Measurements from ENCODE around the gene CCDC192. TPM values are rescaled to one million over a fixed set of nuclear protein-coding genes. Genes with fewer than 3 reads are reported as not detected.

The CCDC192 gene
- total RNA-seq, 4 donors from 2014 or later, result 0.94 to 2.6 (median 0.94) TPM; not detected in 1

GRCh38 chr5:127851964-127852363 lies 148.8 kb downstream of the CCDC192 start:
- peaks cover 0 to 10% (median 0%) of the 10 kb centered on the region in 3 donors for H3K9me3 ChIP-seq
- H3K27me3 ChIP-seq, result no peaks in the 10 kb centered on the region
- H3K4me3 ChIP-seq, result no peak overlapping the region
- H3K4me1 ChIP-seq, result peaks cover 0 to 6% (median 0%) of the 10 kb centered on the region in 3 donors
- ATAC-seq, result no peak
- H3K36me3 ChIP-seq, result no peaks in the 10 kb centered on the region
- 54 to 85% methylated on average over 4 of the region's 4 CpGs for WGBS, 2 donors (ENCODE audit: low coverage in 1 of 2)
- TF ChIP-seq POLR2AphosphoS5 (IDR thresholded peaks at IDR 0.05) (no peak), EP300 (IDR thresholded peaks at IDR 0.05) (no peak)
- H3K27ac ChIP-seq, result peak overlapping the region in 1 of 4 donors; percentile 22

- no peaks in the 10 kb centered on the region for H3K27me3 ChIP-seq
- no peak overlapping the region for H3K4me3 ChIP-seq
- H3K9me3 ChIP-seq, result peaks cover 0 to 10% (median 0%) of the 10 kb centered on the region in 3 donors
- no peak for ATAC-seq
- TF ChIP-seq POLR2AphosphoS5 (IDR thresholded peaks at IDR 0.05) (no peak), CTCF (IDR thresholded peaks at IDR 0.05) (no peak), POLR2A (IDR thresholded peaks at IDR 0.05) (no peak), EP300 (IDR thresholded peaks at IDR 0.05) (no peak)
- peaks cover 0 to 9% (median 3%) of the 10 kb centered on the region in 3 donors for H3K4me1 ChIP-seq
- no peak overlapping the region for H3K27ac ChIP-seq
- WGBS, 2 donors (ENCODE audit: low coverage in 1 of 2), result 100% methylated on average over 1 to 2 of the region's 2 CpGs
- no peaks in the 10 kb centered on the region for H3K36me3 ChIP-seq
These were observed 151.3 kb downstream of the CCDC192 start for GRCh38 chr5:127854520-127854919.

GRCh38 chr5:127856292-127856691 lies 153.1 kb downstream of the CCDC192 start:
- no peak for ATAC-seq
- peaks cover 0 to 10% (median 0%) of the 10 kb centered on the region in 3 donors for H3K9me3 ChIP-seq
- no peaks in the 10 kb centered on the region for H3K36me3 ChIP-seq
- peaks cover 0 to 14% (median 3%) of the 10 kb centered on the region in 3 donors for H3K4me1 ChIP-seq
- H3K27me3 ChIP-seq, result no peaks in the 10 kb centered on the region
- no peak overlapping the region for H3K4me3 ChIP-seq
- no peak overlapping the region for H3K27ac ChIP-seq
- TF ChIP-seq EP300 (IDR thresholded peaks at IDR 0.05) (no peak), POLR2AphosphoS5 (IDR thresholded peaks at IDR 0.05) (no peak), CTCF (IDR thresholded peaks at IDR 0.05) (no peak), POLR2A (IDR thresholded peaks at IDR 0.05) (no peak)

- H3K4me1 ChIP-seq, result peaks cover 0 to 14% (median 3%) of the 10 kb centered on the region in 3 donors
- no peak overlapping the region for H3K4me3 ChIP-seq
- H3K9me3 ChIP-seq, result peaks cover 0 to 10% (median 0%) of the 10 kb centered on the region in 3 donors
- no peaks in the 10 kb centered on the region for H3K27me3 ChIP-seq
- no peak for TF ChIP-seq CTCF (IDR thresholded peaks at IDR 0.05)
- TF ChIP-seq POLR2AphosphoS5 (IDR thresholded peaks at IDR 0.05), result no peak
- TF ChIP-seq POLR2A (IDR thresholded peaks at IDR 0.05), result no peak
- no peak for TF ChIP-seq EP300 (IDR thresholded peaks at IDR 0.05)
- H3K27ac ChIP-seq, result peak overlapping the region in 2 of 4 donors; percentile 8 to 19
- H3K36me3 ChIP-seq, result no peaks in the 10 kb centered on the region
- ATAC-seq, result no peak
- 26 to 39% methylated on average over 3 to 5 of the region's 5 CpGs for whole genome bisulfite sequencing, 2 donors (ENCODE audit: low coverage in 1 of 2)
These were observed 155.1 kb downstream of the CCDC192 start for GRCh38 chr5:127858116-127858784.

DNA sequence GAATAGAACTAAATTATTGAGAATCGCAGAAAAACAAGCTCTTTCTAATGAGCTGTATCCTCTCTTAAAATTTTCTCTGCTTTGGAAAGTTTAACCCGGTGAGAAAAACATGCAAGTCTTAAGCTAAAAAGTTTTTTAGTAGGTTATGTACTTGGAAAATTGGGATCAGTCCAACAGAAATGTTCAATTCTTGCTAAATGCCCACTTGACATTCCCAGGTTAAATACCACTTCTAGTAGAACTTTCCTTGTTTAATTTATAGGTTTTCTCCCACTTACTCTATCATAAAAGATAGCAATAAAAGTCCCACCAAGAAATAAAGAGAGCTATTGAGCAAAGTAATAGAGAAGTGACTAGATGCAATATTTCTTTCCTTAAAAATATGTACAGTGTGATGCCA lies 157.1 kb downstream of the CCDC192 start:
- Histone ChIP-seq H3K4me1 (peaks cover 0 to 14% (median 3%) of the 10 kb centered on the region in 3 donors), H3K9me3 (peaks cover 0 to 10% (median 0%) of the 10 kb centered on the region in 3 donors), H3K27ac (no peak overlapping the region), H3K4me3 (no peak overlapping the region), H3K36me3 (no peaks in the 10 kb centered on the region), H3K27me3 (no peaks in the 10 kb centered on the region)
- TF ChIP-seq EP300 (IDR thresholded peaks at IDR 0.05) (no peak), POLR2A (IDR thresholded peaks at IDR 0.05) (no peak), POLR2AphosphoS5 (IDR thresholded peaks at IDR 0.05) (no peak), CTCF (IDR thresholded peaks at IDR 0.05) (no peak)
- 81 to 88% methylated on average over 2 of the region's 2 CpGs for WGBS, 2 donors (ENCODE audit: low coverage in 1 of 2)
- no peak for ATAC-seq
